Loucy (cell line): ENCODE results near the gene EFNA4.

Experiments used
- H2AFZ ChIP-seq: fragments of 200-600 bp; sonication (generic); 2 replicates; pipeline ENCODE4 v1.6.0; 2016; ENCODE audit warnings: antibody characterized with exemption, mild to moderate bottlenecking, low read length, moderate library complexity
- H3F3A ChIP-seq: fragments of 200-600 bp; 2 replicates; pipeline ENCODE4 v1.6.0; 2016; ENCODE audit warnings: antibody characterized with exemption, low read depth, mild to moderate bottlenecking
- H3K27me3 ChIP-seq: fragments of 200-600 bp; sonication (generic); 2 replicates; pipeline ENCODE4 v1.6.1; 2014; ENCODE audit warnings: low read length, mild to moderate bottlenecking; ENCODE audit not compliant: insufficient read depth, poor library complexity, severe bottlenecking
- H3K36me3 ChIP-seq: fragments of 200-600 bp; sonication (generic); 2 replicates; pipeline ENCODE4 v1.6.1; 2016; ENCODE audit warnings: low read length; ENCODE audit not compliant: insufficient read depth
- H3K4me1 ChIP-seq: fragments of 200-600 bp; sonication (generic); 2 replicates; pipeline ENCODE4 v1.5.1; 2014; ENCODE audit warnings: low read length, mild to moderate bottlenecking; ENCODE audit not compliant: insufficient read depth, poor library complexity, severe bottlenecking
- H3K4me2 ChIP-seq: fragments of 200-600 bp; sonication (generic); 2 replicates; pipeline ENCODE4 v1.6.0; 2014; ENCODE audit warnings: antibody characterized with exemption, low read length, low read depth, mild to moderate bottlenecking; ENCODE audit not compliant: poor library complexity, severe bottlenecking
- H3K4me3 ChIP-seq: fragments of 200-600 bp; sonication (generic); 2 replicates; pipeline ENCODE4 v1.5.1; 2014; ENCODE audit warnings: low read length, mild to moderate bottlenecking, mixed read lengths; ENCODE audit not compliant: poor library complexity, severe bottlenecking
- H3K79me2 ChIP-seq: fragments of 200-600 bp; sonication (generic); 2 replicates; pipeline ENCODE4 v1.6.1; 2014; ENCODE audit warnings: low read length; ENCODE audit not compliant: insufficient read depth
- H3K9ac ChIP-seq: fragments of 200-600 bp; sonication (generic); 2 replicates; pipeline ENCODE4 v1.6.0; 2014; ENCODE audit warnings: mild to moderate bottlenecking, low read depth, low read length, moderate library complexity; ENCODE audit not compliant: poor library complexity, severe bottlenecking
- H3K9me2 ChIP-seq: fragments of 200-600 bp; sonication (generic); replicated peaks from 2 replicates; pipeline ENCODE4 v1.6.1; 2016; ENCODE audit warnings: low read depth, low read length, mixed read lengths
- H3K9me3 ChIP-seq: fragments of 200-600 bp; sonication (generic); 2 replicates; pipeline ENCODE4 v1.6.1; 2014; ENCODE audit warnings: mild to moderate bottlenecking, antibody characterized with exemption, low read length, low read depth; ENCODE audit not compliant: insufficient read depth
- H4K20me1 ChIP-seq: fragments of 200-600 bp; sonication (generic); 2 replicates; pipeline ENCODE4 v1.6.0; 2014; ENCODE audit warnings: antibody characterized with exemption, low read length, mild to moderate bottlenecking; ENCODE audit not compliant: insufficient read depth, poor library complexity, severe bottlenecking
- CTCF ChIP-seq: fragments of 200-600 bp; sonication (generic); conservative IDR thresholded peaks from 2 replicates; pipeline ENCODE4 v1.5.1; 2014; ENCODE audit warnings: mild to moderate bottlenecking, antibody characterized with exemption, low read length
- EZH2phosphoT487 ChIP-seq: fragments of 200-600 bp; IDR thresholded peaks from 2 replicates; pipeline ENCODE4 v1.6.1; 2018; ENCODE audit warnings: antibody characterized with exemption, mild to moderate bottlenecking, moderate library complexity, borderline replicate concordance

The EFNA4 gene

DNA sequence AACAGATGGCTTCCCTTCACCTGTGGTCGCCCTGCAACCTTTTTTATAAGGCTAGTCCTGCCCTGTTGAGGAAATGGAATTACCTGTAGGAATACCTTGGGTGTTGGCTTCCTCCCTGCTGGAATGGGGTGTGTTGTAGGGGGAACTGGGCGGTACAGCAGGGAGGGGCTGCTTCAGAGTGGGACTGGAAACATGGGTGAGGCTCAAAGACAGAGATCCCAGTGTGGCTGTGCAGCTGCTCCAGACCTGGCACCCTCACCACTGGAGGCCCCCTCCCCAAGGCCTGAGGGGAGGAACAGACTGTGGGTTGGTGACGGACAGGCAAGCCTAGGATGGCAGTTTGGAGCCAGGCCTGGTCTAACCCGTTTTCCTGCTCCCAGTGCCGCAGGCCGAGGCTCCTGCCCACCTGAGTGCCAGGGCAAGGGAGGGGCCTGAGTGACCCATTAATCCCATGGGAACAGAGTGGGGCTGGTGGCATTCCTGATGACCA lies 19.6 kb downstream of the EFNA4 start:
- Histone ChIP-seq H3K4me3 (no peak overlapping the region), H3F3A (peaks cover 13% of the 10 kb centered on the region; the same call in 1 of the 2 replicates), H3K9ac (no peak overlapping the region), H3K9me3 (no peaks in the 10 kb centered on the region), H3K36me3 (no peaks in the 10 kb centered on the region), H2AFZ (no peak overlapping the region), H3K27me3 (no peaks in the 10 kb centered on the region), H3K79me2 (peaks cover 9% of the 10 kb centered on the region; the same call in 1 of the 2 replicates), H4K20me1 (peaks cover 5% of the 10 kb centered on the region), H3K4me2 (no peak overlapping the region), H3K4me1 (peaks cover 46% of the 10 kb centered on the region), H3K9me2 (no peaks in the 10 kb centered on the region)
- TF ChIP-seq EZH2phosphoT487 = no peak

GRCh38 chr1:155083865-155084721 lies 20.6 kb downstream of the EFNA4 start:
- Histone ChIP-seq H3K9me2 (no peaks in the 10 kb centered on the region), H3K36me3 (no peaks in the 10 kb centered on the region), H3K27me3 (no peaks in the 10 kb centered on the region), H3K4me3 (peak overlapping the region; percentile 82), H3K79me2 (peaks cover 9% of the 10 kb centered on the region; the same call in 1 of the 2 replicates), H3K9me3 (no peaks in the 10 kb centered on the region), H3F3A (peaks cover 13% of the 10 kb centered on the region; the same call in 1 of the 2 replicates), H3K9ac (no peak overlapping the region), H2AFZ (no peak overlapping the region), H3K4me1 (peaks cover 41% of the 10 kb centered on the region), H4K20me1 (peaks cover 5% of the 10 kb centered on the region), H3K4me2 (peak overlapping the region; percentile 78)
- TF ChIP-seq CTCF (peak; percentile 57), EZH2phosphoT487 (no peak)

DNA sequence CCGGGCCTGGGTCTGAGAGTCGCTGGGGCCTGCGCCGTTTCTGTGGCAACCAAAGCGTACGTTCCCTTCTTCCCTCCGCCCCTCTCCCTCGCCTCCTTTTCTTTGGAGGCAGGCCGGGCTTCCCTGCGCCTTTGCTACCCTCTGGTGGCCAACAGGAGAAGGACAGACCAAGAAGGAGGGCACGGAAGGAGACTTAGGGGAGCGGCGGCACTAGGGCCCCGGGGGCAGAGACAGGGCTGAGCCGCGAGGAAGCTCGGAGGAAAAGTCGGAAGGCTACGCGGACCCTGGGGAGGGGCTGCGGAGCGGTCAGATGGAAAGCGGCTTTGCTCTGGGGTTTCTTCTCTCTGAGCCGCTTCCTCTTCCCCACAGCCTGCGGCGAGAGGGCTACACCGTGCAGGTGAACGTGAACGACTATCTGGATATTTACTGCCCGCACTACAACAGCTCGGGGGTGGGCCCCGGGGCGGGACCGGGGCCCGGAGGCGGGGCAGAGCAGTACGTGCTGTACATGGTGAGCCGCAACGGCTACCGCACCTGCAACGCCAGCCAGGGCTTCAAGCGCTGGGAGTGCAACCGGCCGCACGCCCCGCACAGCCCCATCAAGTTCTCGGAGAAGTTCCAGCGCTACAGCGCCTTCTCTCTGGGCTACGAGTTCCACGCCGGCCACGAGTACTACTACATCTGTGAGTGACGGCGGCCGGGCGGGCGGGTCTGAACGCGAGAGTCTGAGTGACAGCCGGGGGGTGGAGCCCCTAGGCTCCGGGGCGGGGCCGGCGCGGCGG lies 21.4 kb downstream of the EFNA4 start:
- peaks cover 9% of the 10 kb centered on the region; the same call in 1 of the 2 replicates for H3K79me2 ChIP-seq
- no peaks in the 10 kb centered on the region for H3K36me3 ChIP-seq
- H3F3A ChIP-seq = peaks cover 13% of the 10 kb centered on the region; the same call in 1 of the 2 replicates
- peak overlapping the region; percentile 79 for H3K9ac ChIP-seq
- H2AFZ ChIP-seq = peak overlapping the region; percentile 98
- peaks cover 40% of the 10 kb centered on the region for H3K4me1 ChIP-seq
- no peaks in the 10 kb centered on the region for H3K9me2 ChIP-seq
- H4K20me1 ChIP-seq = peaks cover 5% of the 10 kb centered on the region
- H3K4me3 ChIP-seq = peak overlapping the region; percentile 82
- peak; percentile 84 for TF ChIP-seq CTCF
- TF ChIP-seq EZH2phosphoT487 = no peak
- H3K4me2 ChIP-seq = peak overlapping the region; percentile 100
- no peaks in the 10 kb centered on the region for H3K9me3 ChIP-seq
- H3K27me3 ChIP-seq = no peaks in the 10 kb centered on the region
